HG02870 (cell line): ENCODE data around the gene LZTFL1.

Experiments
- ATAC-seq: cut with Tn5 transposase; IDR thresholded peaks from one replicate; pipeline ENCODE4 v1.9.1; 2021; ENCODE audit warnings: mild to moderate bottlenecking, moderate library complexity; ENCODE audit not compliant: unreplicated experiment

The LZTFL1 gene

GRCh38 chr3:45814322-45814721, 27.6 kb downstream of the LZTFL1 start:
- ATAC-seq, result no peak

- ATAC-seq, result no peak
Measured at GRCh38 chr3:45807681-45808540, 34.0 kb downstream of the LZTFL1 start.

- no peak for ATAC-seq
Measured at GRCh38 chr3:45807133-45807532, 34.8 kb downstream of the LZTFL1 start.

- ATAC-seq, result no peak
Measured at GRCh38 chr3:45806072-45806471, 35.8 kb downstream of the LZTFL1 start.

GRCh38 chr3:45803252-45803935, 38.5 kb downstream of the LZTFL1 start:
- ATAC-seq, result no peak

GRCh38 chr3:45802146-45802545, 39.8 kb downstream of the LZTFL1 start:
- ATAC-seq, result no peak

- ATAC-seq, result no peak
Measured at GRCh38 chr3:45800611-45801010, 41.3 kb downstream of the LZTFL1 start.

- no peak for ATAC-seq
Measured at GRCh38 chr3:45799586-45799985, 42.3 kb downstream of the LZTFL1 start.

GRCh38 chr3:45798034-45798433, 43.9 kb downstream of the LZTFL1 start:
- no peak for ATAC-seq

GRCh38 chr3:45796902-45797637, 44.8 kb downstream of the LZTFL1 start:
- no peak for ATAC-seq

- ATAC-seq, result no peak
Measured at GRCh38 chr3:45795882-45796765, 45.8 kb downstream of the LZTFL1 start, which contains the start of gene SLC6A20. Gene SLC6A20, minus strand, starts transcription at chr3:45796536. Its CDS starts 117 bp downstream, at chr3:45796419.

GRCh38 chr3:45795509-45795881, 46.4 kb downstream of the LZTFL1 start:
- no peak for ATAC-seq

GRCh38 chr3:45794660-45795059, 47.3 kb downstream of the LZTFL1 start:
- ATAC-seq, result no peak

GRCh38 chr3:45794177-45794560, 47.8 kb downstream of the LZTFL1 start:
- no peak for ATAC-seq

- no peak for ATAC-seq
Measured at GRCh38 chr3:45793482-45794176, 48.3 kb downstream of the LZTFL1 start.

GRCh38 chr3:45792516-45793172, 49.3 kb downstream of the LZTFL1 start:
- no peak for ATAC-seq

- ATAC-seq, result no peak
Measured at GRCh38 chr3:45792036-45792435, 49.9 kb downstream of the LZTFL1 start.

- no peak for ATAC-seq
Measured at GRCh38 chr3:45790596-45790995, 51.3 kb downstream of the LZTFL1 start.

GRCh38 chr3:45789235-45789812, 52.6 kb downstream of the LZTFL1 start:
- no peak for ATAC-seq
